Activated CD4-positive, alpha-beta T cell treated with anti-CD3 and anti-CD28 coated beads, Interleukin-2, amount 10 ng/mL, durations not matched to agents 24 days and 14 days (primary cell): ENCODE data around the gene ZNF318. TPM values are rescaled to one million over a fixed set of nuclear protein-coding genes. Genes with fewer than 3 reads are reported as not detected.

Experiments
- DNase-seq: peaks from one replicate; pipeline ENCODE4 v3.0.0; 2022
- H3K27ac Mint-ChIP-seq: one replicate; pipeline ENCODE4 v1.8.0; 2022; ENCODE audit warnings: mild to moderate bottlenecking, mixed read lengths
- H3K27me3 Mint-ChIP-seq: one replicate; pipeline ENCODE4 v1.8.0; 2022; ENCODE audit warnings: mixed read lengths
- H3K36me3 Mint-ChIP-seq: one replicate; pipeline ENCODE4 v1.8.0; 2022; ENCODE audit warnings: low read depth, mild to moderate bottlenecking, mixed read lengths
- H3K4me1 Mint-ChIP-seq: one replicate; pipeline ENCODE4 v1.8.0; 2021; ENCODE audit warnings: mixed read lengths
- H3K4me3 Mint-ChIP-seq: one replicate; pipeline ENCODE4 v1.8.0; 2022; ENCODE audit warnings: mild to moderate bottlenecking, moderate library complexity, mixed read lengths
- H3K9me3 Mint-ChIP-seq: one replicate; pipeline ENCODE4 v1.8.0; 2021; ENCODE audit warnings: mixed read lengths
- intact Hi-C: fragments of 100-400 bp; cut with micrococcal nuclease; formaldehyde crosslinking; loops from one replicate; pipeline ENCODE4 v1.15.1; 2023
- total RNA-seq: library from RNA; stranded (reverse); gene quantifications from 2 replicates; pipeline ENCODE4 v1.2.3, GENCODE V29; 2022

The ZNF318 gene
- total RNA-seq, 1 donor from 2014 or later: 10.3 TPM

- no peaks in the 10 kb centered on the region for H3K9me3 Mint-ChIP-seq
- H3K4me3 Mint-ChIP-seq: no peak overlapping the region
- H3K27me3 Mint-ChIP-seq: peaks cover 31% of the 10 kb centered on the region
- H3K4me1 Mint-ChIP-seq: no peaks in the 10 kb centered on the region
- no peaks in the 10 kb centered on the region for H3K36me3 Mint-ChIP-seq
- DNase-seq: no peak
- no peak overlapping the region for H3K27ac Mint-ChIP-seq
- intact Hi-C loops: no loop called here
Observed at GRCh38 chr6:43286456-43286979, 82.9 kb downstream of the ZNF318 start.

Other genes starting within 250 kb of the ZNF318 start
- gene SRF, start 198.4 kb downstream of the ZNF318 start, total RNA-seq: 54.3 and 55.2 TPM in 2 replicates
- gene CUL9, start 187.5 kb downstream of the ZNF318 start, total RNA-seq: 38.1 and 39.4 TPM in 2 replicates
- gene DNPH1, start 140.2 kb downstream of the ZNF318 start, total RNA-seq: 78.9 and 79.6 TPM in 2 replicates
- 0.62 and 0.72 TPM in 2 replicates for gene TTBK1, start 126.2 kb downstream of the ZNF318 start, total RNA-seq
- not detected in 2 replicates for gene SLC22A7, start 71.4 kb downstream of the ZNF318 start, total RNA-seq
- 0.43 and 0.79 TPM in 2 replicates for gene CRIP3, start 60.8 kb downstream of the ZNF318 start, total RNA-seq
- 38.2 and 40.0 TPM in 2 replicates for gene ABCC10, start 57.9 kb upstream of the ZNF318 start, total RNA-seq
- 1.6 and 2.0 TPM in 2 replicates for gene DLK2, start 85.9 kb upstream of the ZNF318 start, total RNA-seq
- 40.7 and 41.1 TPM in 2 replicates for gene TJAP1, start 107.9 kb upstream of the ZNF318 start, total RNA-seq
- 0.14 and 0.51 TPM in 2 replicates for gene LRRC73, start 140.7 kb upstream of the ZNF318 start, total RNA-seq
- gene YIPF3, start 147.3 kb upstream of the ZNF318 start, total RNA-seq: 47.7 and 52.1 TPM in 2 replicates
- gene POLR1C, start 147.4 kb upstream of the ZNF318 start, total RNA-seq: 91.7 TPM in 2 replicates
- 143 and 145 TPM in 2 replicates for gene XPO5, start 206.4 kb upstream of the ZNF318 start, total RNA-seq
- gene POLH, start 206.5 kb upstream of the ZNF318 start, total RNA-seq: 34.2 and 37.9 TPM in 2 replicates